HepG2 (cell line): ENCODE data around the gene RLN3. TPM values are rescaled to one million over a fixed set of nuclear protein-coding genes. Genes with fewer than 3 reads are reported as not detected.

Source experiments
- CTCF ChIP-seq: sonication (generic); formaldehyde crosslinking; IDR thresholded peaks from 2 replicates; pipeline ENCODE4 v1.5.0; 2020; ENCODE audit warnings: mild to moderate bottlenecking, missing genetic modification reagents, moderate library complexity
- DRAP1 ChIP-seq: IDR thresholded peaks from 2 replicates; pipeline ENCODE4 v1.6.1; 2016; ENCODE audit warnings: missing genetic modification reagents, missing compliant biosample characterization
- KLF13 ChIP-seq: sonication (generic); formaldehyde crosslinking; IDR thresholded peaks from 2 replicates; pipeline ENCODE4 v1.4.0; 2020; ENCODE audit warnings: mild to moderate bottlenecking, missing genetic modification reagents
- KLF16 ChIP-seq, 2 experiments: sonication (generic) in 1 of 2; formaldehyde crosslinking in 1 of 2; IDR thresholded peaks; 2 replicates each; pipeline versions ENCODE4 v1.6.1 to v1.8.0; 2016 to 2023; ENCODE audit warnings: missing genetic modification reagents in 2 of 2, missing compliant biosample characterization in 1 of 2
- KLF6 ChIP-seq: IDR thresholded peaks from 2 replicates; pipeline ENCODE4 v1.8.0; 2016; ENCODE audit warnings: missing biosample characterization, missing genetic modification reagents
- SPEN ChIP-seq: sonication (generic); formaldehyde crosslinking; IDR thresholded peaks from 2 replicates; pipeline ENCODE4 v1.5.1; 2020; ENCODE audit warnings: low read depth, mild to moderate bottlenecking, missing genetic modification reagents
- XRCC5 ChIP-seq: fragments of 200-400 bp; formaldehyde crosslinking; optimal IDR thresholded peaks from 2 replicates; pipeline ENCODE3; 2017; ENCODE audit warnings: mild to moderate bottlenecking, low read length
- ZFY ChIP-seq: sonication (generic); formaldehyde crosslinking; IDR thresholded peaks from 2 replicates; pipeline ENCODE4 v1.4.0; 2020; ENCODE audit warnings: missing genetic modification reagents
- ZNF263 ChIP-seq: sonication (generic); formaldehyde crosslinking; IDR thresholded peaks from 2 replicates; pipeline ENCODE4 v1.4.0; 2020; ENCODE audit warnings: missing genetic modification reagents
- ZNF331 ChIP-seq: sonication (generic); formaldehyde crosslinking; IDR thresholded peaks from 2 replicates; pipeline ENCODE4 v1.4.0; 2020; ENCODE audit warnings: missing genetic modification reagents
- ZNF547 ChIP-seq: sonication (generic); formaldehyde crosslinking; IDR thresholded peaks from 2 replicates; pipeline ENCODE4 v1.5.1; 2020; ENCODE audit warnings: mild to moderate bottlenecking, missing genetic modification reagents
- ZNF800 ChIP-seq: sonication (generic); formaldehyde crosslinking; IDR thresholded peaks from 2 replicates; pipeline ENCODE4 v1.4.0; 2020; ENCODE audit warnings: missing genetic modification reagents
- polyA plus RNA-seq, 8 experiments: library from polyadenylated mRNA; depleted of rRNA in 3 of 8; stranded (reverse) in 7 of 8; unstranded in 1 of 8; fragments of >200 nt; fragmentation: Illumina TruSeq in 4 of 8; extraction: Trizol in 4 of 8; gene quantifications; 2 replicates each; pipeline versions ENCODE4 v1.2.1 to v1.2.3, GENCODE V29; 2011 to 2016; ENCODE audit warnings: low read depth in 4 of 8, missing spikeins in 1 of 8, mixed read lengths in 1 of 8; ENCODE audit not compliant: insufficient read depth in 1 of 8
- total RNA-seq, 5 experiments: library from RNA; depleted of rRNA; stranded (reverse); fragments of >200 nt; fragmentation: Illumina TruSeq; extraction: Trizol; gene quantifications; 2 replicates each; pipeline ENCODE4 v1.2.3, GENCODE V29; 2016; ENCODE audit warnings: low read depth in 1 of 5
- TF ChIP-seq, protein P1 (sequence below): sonication (generic); formaldehyde crosslinking; IDR thresholded peaks from 2 replicates; pipeline ENCODE4 v1.5.1; 2020; ENCODE audit warnings: mild to moderate bottlenecking, moderate library complexity, missing genetic modification reagents
- TF ChIP-seq, protein P2 (sequence below): sonication (generic); formaldehyde crosslinking; IDR thresholded peaks from 2 replicates; pipeline ENCODE4 v1.4.0; 2020; ENCODE audit warnings: mild to moderate bottlenecking, missing genetic modification reagents
- TF ChIP-seq, protein P3 (sequence below): IDR thresholded peaks from 2 replicates; pipeline ENCODE4 v1.6.1; 2016; ENCODE audit warnings: low read depth

RLN3 gene
- total and polyA plus RNA-seq, 2 of the 13 experiments (the other 11 are each of a cell fraction or from before 2014, with no cell fraction given) = not detected

GRCh38 chr19:14023404-14024235, 4.3 kb upstream of the RLN3 start (continued):
- no peak for TF ChIP-seq DRAP1 (CRISPR knock-in tag)
- TF ChIP-seq, protein P1, sequence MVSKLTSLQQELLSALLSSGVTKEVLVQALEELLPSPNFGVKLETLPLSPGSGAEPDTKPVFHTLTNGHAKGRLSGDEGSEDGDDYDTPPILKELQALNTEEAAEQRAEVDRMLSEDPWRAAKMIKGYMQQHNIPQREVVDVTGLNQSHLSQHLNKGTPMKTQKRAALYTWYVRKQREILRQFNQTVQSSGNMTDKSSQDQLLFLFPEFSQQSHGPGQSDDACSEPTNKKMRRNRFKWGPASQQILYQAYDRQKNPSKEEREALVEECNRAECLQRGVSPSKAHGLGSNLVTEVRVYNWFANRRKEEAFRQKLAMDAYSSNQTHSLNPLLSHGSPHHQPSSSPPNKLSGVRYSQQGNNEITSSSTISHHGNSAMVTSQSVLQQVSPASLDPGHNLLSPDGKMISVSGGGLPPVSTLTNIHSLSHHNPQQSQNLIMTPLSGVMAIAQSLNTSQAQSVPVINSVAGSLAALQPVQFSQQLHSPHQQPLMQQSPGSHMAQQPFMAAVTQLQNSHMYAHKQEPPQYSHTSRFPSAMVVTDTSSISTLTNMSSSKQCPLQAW (CRISPR knock-in tag) = peak; percentile 86
- TF ChIP-seq ZFY (CRISPR knock-in tag) = peak; percentile 52
- peak in 1 of 2 experiments; percentile 60; a peak in 2 of 4 replicates for TF ChIP-seq KLF16 (CRISPR knock-in tag; IDR thresholded peaks at IDR 0.05)
- TF ChIP-seq ZNF800 (CRISPR knock-in tag) = no peak
- peak; percentile 84 for TF ChIP-seq XRCC5
- TF ChIP-seq ZNF263 = no peak
- peak; percentile 83 for TF ChIP-seq CTCF (CRISPR knock-in tag)
- no peak for TF ChIP-seq KLF6 (CRISPR knock-in tag)
- peak; percentile 23; the same call in 1 of the 2 replicates for TF ChIP-seq ZNF331 (CRISPR knock-in tag)
- TF ChIP-seq, protein P2, sequence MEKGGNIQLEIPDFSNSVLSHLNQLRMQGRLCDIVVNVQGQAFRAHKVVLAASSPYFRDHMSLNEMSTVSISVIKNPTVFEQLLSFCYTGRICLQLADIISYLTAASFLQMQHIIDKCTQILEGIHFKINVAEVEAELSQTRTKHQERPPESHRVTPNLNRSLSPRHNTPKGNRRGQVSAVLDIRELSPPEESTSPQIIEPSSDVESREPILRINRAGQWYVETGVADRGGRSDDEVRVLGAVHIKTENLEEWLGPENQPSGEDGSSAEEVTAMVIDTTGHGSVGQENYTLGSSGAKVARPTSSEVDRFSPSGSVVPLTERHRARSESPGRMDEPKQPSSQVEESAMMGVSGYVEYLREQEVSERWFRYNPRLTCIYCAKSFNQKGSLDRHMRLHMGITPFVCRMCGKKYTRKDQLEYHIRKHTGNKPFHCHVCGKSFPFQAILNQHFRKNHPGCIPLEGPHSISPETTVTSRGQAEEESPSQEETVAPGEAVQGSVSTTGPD (CRISPR knock-in tag) = no peak
- 0 out of 2 replicates have a peak, but pooled peaks have one; percentile 47 for TF ChIP-seq ZNF547
- TF ChIP-seq KLF13 (CRISPR knock-in tag) = no peak
- TF ChIP-seq, protein P3, sequence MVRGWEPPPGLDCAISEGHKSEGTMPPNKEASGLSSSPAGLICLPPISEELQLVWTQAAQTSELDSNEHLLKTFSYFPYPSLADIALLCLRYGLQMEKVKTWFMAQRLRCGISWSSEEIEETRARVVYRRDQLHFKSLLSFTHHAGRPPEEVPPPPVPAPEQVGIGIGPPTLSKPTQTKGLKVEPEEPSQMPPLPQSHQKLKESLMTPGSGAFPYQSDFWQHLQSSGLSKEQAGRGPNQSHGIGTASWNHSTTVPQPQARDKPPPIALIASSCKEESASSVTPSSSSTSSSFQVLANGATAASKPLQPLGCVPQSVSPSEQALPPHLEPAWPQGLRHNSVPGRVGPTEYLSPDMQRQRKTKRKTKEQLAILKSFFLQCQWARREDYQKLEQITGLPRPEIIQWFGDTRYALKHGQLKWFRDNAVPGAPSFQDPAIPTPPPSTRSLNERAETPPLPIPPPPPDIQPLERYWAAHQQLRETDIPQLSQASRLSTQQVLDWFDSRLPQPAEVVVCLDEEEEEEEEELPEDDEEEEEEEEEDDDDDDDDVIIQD = 0 out of 2 replicates have a peak, but pooled peaks have one; percentile 47
- peak; percentile 47 for TF ChIP-seq SPEN (CRISPR knock-in tag)
